Measurements from ENCODE around the gene PITX1.
"Not testable (repeated sequence)": the region's sequence is repeated elsewhere in the genome, so short reads cannot be mapped to it uniquely, and the experiment has no call there.

Gene PITX1

DNA sequence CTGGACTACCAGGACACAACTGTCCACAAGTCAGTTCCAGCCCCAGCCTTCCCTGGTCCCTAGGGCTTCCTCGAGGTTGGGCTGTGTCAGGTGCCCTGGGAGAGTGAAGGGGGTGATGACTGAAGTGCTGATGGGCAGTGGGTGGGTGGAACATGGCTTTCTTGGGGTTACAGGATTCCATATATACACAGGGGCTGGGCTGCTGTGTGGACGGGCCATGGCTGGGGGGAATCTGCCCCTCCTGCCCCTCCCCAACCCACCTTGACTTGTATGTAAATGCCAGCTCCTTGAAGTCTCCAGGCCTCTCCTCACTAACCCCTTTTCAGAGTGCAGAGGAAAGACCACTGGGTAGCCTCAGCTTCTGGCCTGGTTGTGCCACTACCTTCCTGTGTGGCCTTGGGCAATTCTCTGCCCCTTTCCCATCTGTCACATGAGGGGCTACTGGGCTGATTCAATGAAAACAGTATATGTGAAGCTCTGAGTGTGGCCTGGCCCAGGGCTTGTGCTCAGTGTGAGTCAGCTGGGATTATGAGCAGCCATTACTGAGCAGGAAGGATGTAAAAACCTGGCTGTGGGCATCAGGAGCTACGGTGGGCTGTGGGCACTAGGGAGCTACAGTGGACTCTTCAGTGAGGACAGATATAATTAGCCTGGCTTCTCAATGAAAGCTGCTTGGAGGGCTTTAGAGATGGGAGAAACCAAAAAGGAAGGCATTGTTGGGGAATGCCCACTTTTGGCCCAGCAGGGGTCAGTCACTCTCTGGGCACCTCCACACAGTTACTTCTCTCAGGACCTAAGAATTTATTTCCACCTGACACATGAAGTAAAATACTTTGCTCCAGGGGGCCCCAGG is 23.3 kb downstream of the PITX1 start:
- DNase-seq (ENCODE audit: low read depth), result no peak

DNA sequence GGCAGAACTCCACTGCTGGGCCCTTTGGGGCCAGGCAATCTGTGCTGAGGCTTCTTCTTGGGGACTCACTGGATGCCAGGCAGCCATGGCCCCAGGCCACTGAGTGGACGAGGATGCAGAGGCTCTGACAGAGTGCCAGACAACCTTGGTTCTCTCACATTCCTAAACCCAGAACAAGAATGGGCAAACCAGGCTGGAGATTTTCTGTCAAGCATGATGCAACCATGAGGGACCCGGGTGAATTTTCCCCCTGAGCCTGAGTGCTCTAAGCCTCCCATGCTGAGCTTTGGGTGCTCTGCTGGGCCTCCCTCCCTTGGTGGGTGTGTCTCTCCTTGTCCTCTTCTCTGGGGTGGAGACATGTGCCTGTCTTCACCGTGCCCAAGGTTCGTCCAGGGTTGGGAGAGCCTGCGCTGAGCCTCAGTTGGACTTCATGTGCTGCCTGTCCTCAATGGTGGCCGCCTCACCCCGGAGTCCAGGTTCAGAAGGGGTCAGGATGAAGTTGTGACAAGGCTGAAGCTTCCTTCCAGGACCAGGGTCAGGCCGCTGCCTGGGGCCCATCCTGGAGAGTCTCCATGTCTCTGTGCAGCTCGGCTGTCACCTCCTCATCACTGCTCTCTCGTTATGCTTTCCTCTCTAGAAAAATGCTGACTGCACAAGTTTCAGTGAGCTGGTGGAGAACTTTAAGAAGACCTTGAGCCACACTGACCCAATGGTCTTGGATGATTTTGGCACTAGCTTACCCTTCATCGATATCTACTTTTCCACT is 24.1 kb downstream of the PITX1 start:
- no peak for DNase-seq (ENCODE audit: low read depth)

DNA sequence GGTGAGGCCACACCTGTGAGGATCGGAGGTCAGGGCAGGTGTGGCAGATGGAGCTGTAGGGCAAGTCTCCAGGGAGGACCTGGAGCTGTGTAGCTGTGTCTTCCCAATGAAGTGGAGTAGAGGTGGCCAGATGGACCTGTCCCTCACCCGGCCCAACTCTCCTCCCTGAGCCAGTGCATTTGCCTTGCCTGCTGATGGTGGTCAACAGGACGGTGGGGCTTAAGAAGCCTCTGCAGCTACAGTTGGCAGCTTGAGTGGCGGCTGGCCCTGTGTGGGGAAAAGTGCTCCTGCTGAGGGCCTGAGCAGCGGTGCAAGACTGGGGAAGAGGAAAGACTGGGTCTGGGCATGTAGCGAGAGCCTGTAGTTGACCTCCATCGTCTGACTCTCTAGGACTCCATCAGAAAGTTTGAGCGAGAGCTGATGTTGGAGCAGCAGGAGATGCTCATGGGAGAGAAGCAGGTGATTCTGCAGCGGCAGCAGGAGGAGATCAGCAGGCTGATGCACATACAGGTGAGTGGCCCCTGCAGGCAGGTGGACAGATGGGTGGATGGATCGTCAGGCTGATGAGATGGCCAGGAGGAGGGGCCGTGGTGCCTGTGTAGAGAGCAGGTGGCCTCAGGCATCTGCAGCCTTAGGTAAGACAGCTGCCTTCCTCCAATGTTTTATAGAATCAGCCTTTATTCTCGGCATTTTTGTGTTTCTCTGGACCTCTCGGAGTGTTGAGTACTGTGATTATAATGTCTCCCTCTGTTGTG is 24.9 kb downstream of the PITX1 start:
- no peak for DNase-seq (ENCODE audit: low read depth)

DNA sequence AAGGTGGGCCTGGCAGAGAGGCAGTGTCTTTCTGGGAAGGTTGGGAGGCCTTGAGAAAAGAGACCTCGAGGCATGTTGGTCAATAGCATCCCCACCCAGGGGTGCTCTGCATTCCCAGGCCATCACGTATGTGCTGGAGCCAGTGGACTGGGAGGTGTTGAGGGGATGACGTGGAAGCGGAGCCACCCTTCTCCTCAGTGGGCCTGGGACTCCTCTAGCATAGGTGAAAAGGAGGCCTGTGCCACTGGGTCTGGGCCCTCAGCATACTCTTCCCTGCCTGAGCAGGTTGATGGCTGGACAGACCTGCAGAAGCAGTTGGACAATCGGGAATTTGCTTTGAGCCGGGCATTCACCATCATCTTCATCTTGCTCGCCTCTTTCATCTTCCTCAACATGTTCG is 25.5 kb downstream of the PITX1 start:
- no peak for DNase-seq (ENCODE audit: low read depth)

DNA sequence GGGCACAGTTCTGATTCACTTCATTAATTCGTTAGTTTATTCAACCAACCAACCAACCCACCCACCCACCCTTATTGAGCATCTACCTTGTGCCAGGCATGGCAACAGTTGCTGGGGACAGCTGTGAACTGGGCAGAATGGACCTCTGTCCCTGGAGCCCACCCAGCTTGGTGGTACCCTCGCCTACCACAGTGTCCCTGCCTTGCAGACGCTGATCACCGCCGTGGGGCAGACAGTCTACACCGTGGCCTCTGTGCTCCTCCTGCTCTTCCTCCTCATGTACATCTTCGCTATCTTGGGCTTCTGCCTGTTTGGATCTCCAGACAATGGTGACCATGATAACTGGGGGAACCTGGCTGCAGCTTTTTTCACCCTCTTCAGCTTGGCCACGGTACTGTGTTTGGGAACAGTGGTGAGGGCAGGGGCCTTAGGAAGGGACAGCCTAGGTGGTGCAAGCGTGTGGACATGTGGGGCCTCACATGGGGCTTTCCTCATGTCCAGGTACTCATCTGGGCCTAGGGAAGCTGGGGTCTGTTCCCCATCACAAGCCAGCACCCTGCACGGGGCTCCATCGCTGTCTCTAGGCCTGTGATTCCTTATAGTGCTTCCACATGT is 26.2 kb downstream of the PITX1 start:
- no peak for DNase-seq (ENCODE audit: low read depth)

DNA sequence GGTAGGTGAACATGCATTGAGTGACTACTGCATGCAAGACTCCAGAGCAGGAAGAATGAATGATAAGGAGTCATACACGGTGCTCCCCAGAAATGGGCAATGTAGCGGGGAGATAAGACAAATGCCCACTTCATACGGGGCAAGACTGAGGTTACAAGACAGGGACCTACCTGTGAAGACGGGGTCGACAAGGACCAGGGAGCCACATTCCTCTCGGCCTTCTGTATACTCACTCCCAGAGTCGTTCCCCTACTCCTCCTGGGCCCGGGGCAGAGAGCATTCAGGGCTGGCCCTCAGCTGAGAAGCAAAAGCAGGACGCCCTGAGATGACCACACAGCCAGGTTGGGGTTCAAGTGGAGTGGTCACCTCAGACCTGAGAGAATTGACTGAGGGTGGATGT is 26.7 kb downstream of the PITX1 start:
- no peak for DNase-seq (ENCODE audit: low read depth)

DNA sequence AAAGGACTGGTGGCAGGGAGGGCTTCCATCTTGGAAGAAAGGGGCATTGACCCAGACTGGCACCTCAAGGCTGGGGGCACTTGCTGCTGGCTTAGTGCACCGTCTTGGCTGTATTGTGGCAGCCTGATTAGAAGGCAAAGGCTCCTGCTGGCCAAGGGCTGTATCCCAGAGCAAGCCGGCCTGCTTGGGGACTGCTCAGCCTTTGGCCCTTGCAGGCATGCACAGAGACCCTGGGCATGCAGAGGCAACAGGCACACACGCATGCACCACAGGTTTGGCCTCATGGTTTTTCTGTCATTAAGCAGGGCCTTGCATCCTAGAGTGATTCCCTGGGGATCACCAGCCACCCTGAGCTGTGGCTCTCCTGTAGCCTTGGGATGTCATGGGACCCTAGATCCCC is 29.0 kb downstream of the PITX1 start:
- DNase-seq (ENCODE audit: low read depth), result no peak

DNA sequence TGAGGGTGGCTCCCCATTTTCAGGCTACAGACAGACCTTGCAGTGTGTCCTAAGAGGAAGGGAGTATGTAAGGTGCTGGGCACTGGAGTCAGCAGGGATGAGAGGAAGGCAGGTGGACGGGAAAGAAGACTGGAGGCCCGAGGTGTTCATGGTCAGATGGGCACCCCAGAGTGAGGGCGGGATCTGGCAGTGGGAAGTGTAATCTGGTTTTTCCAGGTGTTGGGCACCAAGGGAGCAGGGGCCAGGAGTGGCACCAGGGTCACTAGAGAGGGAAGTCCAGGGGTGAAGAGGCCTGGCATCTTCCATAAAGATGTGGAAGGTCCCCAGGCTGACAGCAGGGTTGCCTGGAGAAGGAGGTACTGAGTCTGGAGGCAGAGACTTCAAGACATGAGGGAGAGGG is 29.7 kb downstream of the PITX1 start:
- DNase-seq (ENCODE audit: low read depth), result no peak

DNA sequence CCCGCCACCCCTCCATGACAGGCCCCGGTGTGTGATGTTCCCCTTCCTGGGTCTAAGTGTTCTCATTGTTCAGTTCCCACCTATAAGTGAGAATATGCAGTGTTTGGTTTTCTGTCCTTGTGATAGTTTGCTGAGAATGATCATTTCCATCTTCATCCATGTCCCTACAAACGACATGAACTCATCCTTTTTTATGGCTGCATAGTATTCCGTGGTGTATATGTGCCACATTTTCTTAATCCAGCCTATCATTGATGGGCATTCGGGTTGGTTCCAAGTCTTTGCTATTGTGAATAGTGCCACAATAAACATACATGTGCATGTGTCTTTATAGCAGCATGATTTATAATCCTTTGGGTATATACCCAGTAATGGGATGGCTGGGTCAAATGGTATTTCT is 36.0 kb downstream of the PITX1 start:
- not testable (repeated sequence) for DNase-seq (ENCODE audit: low read depth)

DNA sequence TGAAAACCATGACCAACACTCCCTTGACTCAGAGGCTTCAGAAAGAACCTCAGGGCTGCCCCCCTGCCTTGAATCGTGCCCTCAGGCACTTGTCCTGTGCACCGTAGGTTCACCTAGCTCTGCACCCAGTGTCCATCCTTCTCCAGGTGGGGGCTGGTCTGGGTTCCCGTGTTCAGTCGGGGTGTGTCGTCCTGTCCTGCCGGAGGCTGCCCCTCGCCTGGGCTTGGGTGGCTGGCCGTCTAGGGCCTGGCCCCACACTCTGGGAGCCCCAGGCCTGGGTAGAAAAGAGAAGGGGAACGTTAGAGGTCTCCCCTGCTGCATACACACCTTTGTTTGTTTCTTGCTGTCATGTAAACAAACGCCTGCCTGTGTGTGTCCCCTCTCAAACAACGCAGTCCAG is 37.0 kb downstream of the PITX1 start:
- DNase-seq (ENCODE audit: low read depth), result no peak

DNA sequence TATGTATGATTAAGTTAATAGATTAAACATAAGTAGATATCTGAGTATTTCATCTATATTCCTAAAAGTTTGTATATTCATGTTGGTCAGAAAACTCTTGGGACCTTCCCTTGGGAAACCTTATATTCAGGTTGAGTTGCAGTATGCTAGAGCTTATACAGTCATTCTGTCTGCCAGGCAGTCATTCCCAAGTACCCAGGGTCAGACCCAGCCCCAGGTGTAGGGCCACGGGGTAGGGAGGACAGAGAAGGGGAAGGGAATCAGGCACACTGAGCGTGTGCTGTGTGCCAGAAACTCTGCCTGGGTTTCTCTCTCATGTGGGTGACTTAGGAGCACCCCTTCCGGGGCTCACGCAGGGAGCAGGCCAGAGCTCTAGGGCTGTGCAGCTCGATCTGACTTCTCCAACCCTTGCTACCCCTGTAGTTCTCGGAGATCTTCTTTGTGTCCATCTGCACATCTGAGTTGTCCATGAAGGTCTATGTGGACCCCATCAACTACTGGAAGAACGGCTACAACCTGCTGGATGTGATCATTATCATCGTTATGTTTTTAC is 38.1 kb downstream of the PITX1 start:
- DNase-seq (ENCODE audit: low read depth), result no peak

DNA sequence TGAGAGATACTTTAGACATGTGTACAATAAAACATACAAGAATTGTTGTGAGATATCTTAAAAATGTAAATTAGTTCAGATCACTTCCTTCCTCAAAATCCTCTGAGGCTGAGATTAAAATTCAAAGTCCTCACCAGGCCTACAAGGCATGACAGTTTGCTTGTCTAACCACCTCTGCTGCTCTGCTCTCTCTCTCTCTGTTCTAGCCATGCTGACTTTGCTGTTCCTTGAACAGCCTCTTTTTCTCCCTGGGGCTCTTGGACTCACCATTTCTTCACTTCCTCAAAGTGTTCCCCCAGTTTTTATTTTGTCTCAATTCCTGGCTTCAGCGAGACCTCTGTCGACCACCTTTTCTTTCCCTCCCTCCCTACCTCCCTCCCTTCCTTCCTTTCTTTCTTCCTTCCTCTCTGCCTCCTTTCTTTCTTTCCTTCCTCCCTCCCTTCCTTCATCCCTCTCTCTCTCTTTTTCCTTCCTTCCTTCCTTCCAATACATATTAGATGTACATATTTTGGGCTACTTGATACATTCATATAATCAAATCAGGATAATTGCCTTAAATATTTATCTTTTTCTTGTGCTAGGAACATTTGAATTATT is 39.4 kb downstream of the PITX1 start:
- no peak for DNase-seq (ENCODE audit: low read depth)

DNA sequence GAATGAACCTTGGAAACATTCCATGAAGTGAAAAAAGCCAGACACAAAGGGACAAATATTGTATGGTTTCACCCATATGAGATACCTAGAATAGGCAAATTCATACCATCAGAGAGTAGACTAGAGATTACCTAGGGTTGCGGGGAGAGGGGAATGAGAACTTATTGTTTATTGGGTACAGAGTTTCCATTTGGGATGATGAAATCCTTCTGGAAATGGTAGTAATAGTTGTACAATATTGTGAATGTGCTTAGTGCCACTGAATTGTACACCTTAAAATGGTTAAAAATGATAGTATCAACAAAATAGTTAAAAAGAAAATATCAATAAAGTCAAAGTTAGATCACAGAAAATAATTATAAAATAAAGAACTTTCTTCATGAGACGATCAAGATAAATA is 40.9 kb downstream of the PITX1 start:
- DNase-seq (ENCODE audit: low read depth), result no peak

DNA sequence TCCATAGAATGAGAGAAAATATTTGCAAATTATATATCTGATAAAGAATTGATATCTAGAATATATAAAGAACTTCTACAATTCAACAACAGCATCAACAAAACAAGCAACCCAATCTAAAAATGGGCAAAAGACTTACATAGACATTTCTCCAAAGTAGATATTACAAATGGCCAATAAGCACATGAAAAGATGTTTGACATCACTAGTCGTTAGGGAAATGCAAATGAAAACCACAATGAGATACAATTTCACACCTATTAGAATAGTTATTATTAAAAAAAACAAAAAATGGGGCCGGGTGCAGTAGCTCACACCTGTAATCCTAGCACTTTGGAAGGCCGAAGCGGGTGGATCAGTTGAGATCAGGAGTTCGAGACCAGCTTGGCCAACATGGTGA is 41.9 kb downstream of the PITX1 start:
- DNase-seq (ENCODE audit: low read depth), result no peak

DNA sequence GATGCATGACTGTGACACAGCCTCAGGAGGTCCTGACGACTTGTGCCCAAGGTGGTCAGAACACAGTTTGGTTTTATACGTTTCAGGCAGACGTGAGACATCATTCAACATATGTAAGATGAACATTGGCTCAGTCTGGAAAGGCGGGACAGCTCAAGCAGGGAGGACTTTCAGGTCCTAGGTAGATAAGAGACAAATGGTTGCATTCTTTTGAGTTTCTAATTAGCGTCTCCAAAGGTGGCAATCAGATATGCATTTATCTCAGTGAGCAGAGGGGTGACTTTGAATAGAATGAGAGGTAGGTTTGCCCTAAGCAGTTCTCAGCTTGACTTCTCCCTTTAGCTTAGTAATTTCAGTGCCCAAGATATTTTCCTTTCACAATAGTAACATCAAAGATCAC is 43.8 kb downstream of the PITX1 start:
- DNase-seq (ENCODE audit: low read depth), result not testable (repeated sequence)

DNA sequence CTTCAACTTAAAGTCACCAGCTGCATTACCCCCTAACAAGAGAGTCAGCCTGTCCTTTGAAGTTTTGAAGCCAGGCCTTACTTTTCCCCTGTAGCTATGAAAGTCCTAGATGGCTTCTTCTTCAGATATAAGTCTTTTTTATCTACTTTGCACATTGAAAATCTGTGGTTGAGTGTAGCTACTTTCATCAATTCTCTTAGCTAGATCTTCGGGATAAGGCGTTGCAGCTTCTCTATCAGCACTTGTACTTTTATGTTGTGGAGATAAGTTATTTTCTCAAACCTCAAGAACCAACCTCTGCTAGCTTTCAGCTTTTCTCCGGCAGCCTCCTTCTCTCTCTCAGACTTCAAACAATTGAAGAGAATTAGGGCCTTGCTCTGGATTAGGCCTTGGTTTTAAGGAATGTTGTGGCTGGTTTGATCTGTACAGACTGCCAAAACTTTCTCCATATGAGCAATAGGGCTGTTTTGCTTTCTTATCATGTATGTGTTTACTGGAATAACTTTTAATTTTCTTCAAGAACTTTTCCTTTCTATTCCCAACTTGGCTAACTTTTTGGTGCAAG is 44.7 kb downstream of the PITX1 start:
- DNase-seq (ENCODE audit: low read depth), result no peak

DNA sequence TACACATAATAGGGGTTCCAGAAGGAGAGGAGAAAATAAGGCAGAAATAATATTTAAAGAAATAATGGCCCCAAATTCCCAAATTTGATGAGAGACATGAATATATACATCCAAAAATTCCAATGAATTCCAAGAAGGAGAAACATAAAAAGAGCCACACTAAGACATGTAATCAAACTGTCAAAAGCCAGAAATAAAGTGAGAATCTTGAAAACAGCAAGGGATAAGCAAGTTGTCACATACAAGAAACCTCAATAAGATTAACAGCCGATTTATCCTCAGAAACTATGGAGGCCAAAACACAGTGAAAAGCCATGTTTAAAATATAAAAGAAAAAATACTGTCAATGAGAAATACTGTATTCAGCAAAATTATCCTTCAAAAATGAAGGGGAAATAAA is 51.8 kb downstream of the PITX1 start:
- DNase-seq (ENCODE audit: low read depth), result no peak

DNA sequence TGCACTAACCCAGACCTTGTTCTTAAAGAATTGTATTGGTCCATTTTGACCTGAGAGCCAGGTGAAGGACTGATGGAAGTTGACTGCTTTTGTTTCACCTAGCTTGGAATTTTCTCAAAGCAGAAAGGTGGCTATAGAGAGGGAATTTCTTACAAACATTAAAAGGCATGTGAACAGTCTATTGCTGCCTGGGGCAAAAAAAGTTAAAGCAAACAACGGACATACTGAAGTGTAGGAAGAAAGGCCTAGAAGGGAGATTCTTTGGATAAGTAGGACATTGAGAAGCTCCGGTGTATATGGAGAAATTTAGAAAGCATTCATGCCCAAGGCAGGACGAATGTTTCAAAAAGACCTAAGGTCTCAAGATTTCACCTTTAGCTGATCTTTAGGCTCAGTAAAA is 54.6 kb downstream of the PITX1 start:
- no peak for DNase-seq (ENCODE audit: low read depth)
